Measurements from ENCODE around the gene DHRS12.

GRCh38 chr13:51829568-51829899 lies 25.6 kb upstream of the DHRS12 start:
- TF ChIP-seq CTCF (IDR thresholded peaks at IDR 0.05) (no peak), POLR2A (IDR thresholded peaks at IDR 0.05) (no peak)
